Measurements from ENCODE around the gene CD300C. TPM values are rescaled to one million over a fixed set of nuclear protein-coding genes. Genes with fewer than 3 reads are reported as not detected.
"Not testable (repeated sequence)": the region's sequence is repeated elsewhere in the genome, so short reads cannot be mapped to it uniquely, and the experiment has no call there.

CD300C gene
- total RNA-seq, 1 experiment from 2014 or later: 0.90 TPM

DNA sequence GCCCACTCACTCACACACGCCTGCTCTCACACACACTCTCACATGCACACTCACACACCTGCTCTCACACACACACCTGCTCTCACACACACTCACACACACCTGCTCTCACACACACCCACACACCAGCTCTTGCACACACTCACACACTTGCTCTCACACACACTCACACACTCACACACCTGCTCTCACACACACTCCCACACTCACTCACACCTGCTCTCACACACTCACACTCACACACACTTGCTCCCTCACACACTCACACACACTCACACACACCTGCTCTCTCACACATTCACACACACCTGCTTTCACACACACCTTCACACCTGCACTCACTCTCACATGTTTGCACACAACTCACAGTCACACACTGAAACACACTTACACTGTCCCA is 17.4 kb upstream of the CD300C start:
- no peak for DNase-seq (ENCODE audit: low read depth)

GRCh38 chr17:74561586-74561985 is 15.7 kb upstream of the CD300C start:
- no peak for DNase-seq (ENCODE audit: low read depth)

DNA sequence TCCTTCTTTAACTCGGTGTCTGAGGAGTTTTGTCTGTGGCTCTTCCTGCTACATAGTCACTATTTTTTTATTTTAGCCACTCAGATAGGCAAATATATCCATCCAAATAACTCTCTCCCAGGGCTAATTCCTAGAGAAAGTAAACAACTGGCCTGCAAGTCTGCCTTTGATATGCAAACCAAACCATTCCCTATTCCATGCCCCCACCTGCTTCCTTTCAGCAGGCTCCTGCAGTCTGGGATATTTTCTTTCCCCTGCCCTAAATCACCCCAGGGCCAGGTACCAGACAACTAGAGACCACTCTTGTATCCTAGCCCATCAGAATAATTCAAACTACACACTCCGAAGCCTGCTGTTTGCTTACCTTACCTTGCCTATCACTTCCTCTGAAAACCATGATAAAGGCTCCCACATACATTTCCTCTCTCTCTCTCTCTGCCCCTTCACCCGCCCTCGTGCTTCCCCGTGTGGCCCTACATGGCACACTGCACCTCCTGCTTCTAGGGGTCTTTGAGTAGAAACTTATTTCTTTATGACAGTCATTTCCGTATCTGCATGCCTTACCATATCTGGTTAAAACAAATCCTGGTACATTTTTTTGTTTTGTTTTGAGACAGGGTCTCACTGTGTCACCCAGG is 13.1 kb upstream of the CD300C start:
- DNase-seq (ENCODE audit: low read depth): no peak

DNA sequence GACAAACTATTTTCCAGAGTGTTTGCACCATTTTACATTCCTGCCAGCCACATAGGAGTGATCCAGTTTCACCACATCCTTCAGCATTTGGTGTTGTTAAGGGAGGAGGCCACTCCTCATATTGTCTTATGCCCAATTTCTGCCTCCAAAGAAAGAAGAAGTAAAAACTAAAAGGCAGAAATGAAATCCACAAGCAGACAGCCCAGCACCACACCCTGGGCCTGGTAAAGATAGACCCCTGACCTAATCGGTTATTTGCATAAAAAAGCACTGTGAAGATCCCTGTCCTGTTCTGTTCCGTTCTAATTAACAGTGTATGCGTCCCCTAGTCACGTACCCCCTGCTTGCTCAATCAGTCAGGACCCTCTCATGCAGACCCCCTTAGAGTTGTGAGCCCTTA is 12.5 kb upstream of the CD300C start:
- not testable (repeated sequence) for DNase-seq (ENCODE audit: low read depth)

DNA sequence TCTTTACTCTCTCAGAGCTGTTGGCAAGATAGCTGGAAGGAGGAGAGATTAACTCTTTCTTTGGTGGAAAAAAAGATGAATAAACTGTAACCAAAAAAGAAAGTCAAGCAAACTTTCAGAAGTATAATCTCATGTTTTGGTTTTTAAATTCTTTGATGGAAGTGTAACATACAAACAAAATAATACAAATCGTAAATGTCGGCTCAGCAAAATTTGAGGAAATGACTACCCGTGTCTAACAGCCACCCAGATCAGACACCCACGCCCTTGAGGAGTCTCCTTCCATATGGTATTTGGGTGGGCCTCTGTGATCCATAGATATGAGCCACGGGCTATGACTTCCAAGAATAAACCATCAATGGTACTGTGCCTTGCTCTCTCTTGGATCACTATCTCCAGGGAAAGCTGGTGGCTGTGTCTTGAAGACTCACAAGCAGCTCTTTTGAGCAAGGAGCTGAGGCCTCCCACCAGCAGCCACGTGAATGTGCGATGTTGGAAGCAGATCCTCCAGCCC is 9.6 kb upstream of the CD300C start:
- no peak for DNase-seq (ENCODE audit: low read depth)

DNA sequence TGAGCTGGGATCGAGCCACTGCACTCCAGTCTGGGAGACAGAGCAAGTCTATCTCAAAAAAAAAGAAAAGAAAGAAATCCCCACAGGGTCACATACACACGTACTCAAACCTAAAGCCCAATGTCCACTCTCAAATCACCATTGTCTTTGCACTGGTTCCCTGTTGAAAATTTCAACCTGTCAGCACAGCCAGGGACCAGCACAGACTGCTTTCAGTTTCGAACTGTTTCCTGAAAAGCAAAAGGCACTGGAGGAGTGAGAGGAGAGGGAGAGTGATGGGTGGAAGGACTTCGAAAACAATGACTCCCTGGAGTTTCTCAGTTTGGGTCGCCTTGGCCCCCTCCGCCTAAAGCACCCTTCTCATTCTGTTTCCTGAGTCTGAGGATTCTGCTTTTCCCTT is 9.0 kb upstream of the CD300C start:
- no peak for DNase-seq (ENCODE audit: low read depth)

DNA sequence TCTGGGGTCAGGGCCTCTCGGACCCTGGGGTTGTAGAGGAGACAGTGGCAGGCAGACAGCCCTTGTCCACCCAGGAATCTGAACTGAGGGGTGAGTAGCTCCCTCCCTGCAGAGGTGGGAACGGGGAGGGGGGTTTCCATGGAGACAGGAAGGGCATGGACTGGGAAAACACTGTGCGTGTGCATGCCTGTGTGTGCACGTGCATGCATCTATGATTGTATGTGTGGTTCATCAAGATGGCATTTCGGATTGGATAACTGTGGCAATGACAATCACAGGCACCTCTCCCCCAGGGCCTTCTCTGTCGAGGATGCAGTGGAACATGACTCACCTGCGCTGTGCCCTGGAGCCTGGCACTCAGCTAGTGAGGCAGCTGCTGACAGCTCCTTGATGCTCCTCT is 6.1 kb upstream of the CD300C start:
- DNase-seq (ENCODE audit: low read depth): peak; percentile 51

DNA sequence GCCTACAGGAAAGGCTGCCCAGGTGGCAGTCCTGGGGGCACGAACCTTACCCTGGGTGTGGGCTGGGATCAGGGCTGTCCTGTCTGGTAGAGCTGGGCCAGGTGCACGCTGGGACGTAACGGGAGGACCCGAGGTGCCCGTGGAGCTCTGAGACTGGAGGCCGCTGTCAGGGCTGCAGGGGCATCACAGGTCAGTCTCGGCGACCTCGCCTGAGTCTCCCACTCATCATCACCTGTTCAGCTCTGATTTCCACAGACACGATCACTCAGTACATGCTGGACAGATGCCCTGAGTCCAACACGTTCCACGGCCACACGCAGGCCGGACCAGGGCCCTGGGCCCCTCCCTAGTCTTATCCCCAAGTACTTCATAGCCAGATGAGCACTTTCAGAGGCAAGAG is 4.7 kb upstream of the CD300C start:
- DNase-seq (ENCODE audit: low read depth): no peak

- no peak for DNase-seq (ENCODE audit: low read depth)
Measured at GRCh38 chr17:74549343-74549742, 3.4 kb upstream of the CD300C start.

DNA sequence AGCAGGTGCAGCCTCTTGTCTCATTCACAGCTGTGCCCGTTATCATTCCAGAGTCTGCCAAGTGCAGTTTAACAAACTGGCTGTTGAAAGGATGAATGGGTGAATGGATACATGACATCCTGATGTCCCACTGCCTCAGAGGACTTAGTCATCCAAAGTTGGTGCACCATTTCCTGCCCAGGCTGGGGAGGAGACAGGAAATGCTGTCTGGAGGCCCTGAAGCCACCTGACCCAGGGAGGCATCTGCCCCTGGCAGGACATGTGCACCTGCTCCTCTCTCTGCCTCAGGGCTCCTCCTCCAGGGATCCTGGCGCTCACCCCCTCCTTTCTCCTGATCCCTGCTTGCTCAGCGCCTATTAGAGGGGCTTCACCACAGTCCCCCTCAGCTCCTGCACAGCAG is 1.8 kb upstream of the CD300C start:
- DNase-seq (ENCODE audit: low read depth): peak; percentile 61

GRCh38 chr17:74547264-74547663 is 1.3 kb upstream of the CD300C start:
- no peak for DNase-seq (ENCODE audit: low read depth)

DNA sequence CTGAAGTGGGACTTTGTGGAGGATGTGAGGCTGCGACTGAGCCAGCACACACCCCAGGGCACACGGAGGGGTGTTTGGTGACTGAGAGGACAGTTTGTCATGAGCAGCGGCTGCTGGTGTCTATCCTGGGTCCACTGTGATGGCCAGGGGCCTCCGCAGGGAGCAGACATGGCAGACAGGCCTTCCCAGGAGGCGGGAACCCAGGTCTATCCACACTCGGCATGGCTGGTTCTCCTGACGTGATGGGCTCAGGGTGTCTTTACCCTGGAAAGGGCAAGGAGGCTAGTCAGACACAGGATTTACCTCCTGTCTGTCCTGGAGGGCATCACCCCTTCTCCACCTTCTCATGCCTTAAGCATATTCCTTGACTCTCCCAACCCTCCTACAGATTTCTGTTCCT is 671 bp upstream of the CD300C start:
- no peak for DNase-seq (ENCODE audit: low read depth)

DNA sequence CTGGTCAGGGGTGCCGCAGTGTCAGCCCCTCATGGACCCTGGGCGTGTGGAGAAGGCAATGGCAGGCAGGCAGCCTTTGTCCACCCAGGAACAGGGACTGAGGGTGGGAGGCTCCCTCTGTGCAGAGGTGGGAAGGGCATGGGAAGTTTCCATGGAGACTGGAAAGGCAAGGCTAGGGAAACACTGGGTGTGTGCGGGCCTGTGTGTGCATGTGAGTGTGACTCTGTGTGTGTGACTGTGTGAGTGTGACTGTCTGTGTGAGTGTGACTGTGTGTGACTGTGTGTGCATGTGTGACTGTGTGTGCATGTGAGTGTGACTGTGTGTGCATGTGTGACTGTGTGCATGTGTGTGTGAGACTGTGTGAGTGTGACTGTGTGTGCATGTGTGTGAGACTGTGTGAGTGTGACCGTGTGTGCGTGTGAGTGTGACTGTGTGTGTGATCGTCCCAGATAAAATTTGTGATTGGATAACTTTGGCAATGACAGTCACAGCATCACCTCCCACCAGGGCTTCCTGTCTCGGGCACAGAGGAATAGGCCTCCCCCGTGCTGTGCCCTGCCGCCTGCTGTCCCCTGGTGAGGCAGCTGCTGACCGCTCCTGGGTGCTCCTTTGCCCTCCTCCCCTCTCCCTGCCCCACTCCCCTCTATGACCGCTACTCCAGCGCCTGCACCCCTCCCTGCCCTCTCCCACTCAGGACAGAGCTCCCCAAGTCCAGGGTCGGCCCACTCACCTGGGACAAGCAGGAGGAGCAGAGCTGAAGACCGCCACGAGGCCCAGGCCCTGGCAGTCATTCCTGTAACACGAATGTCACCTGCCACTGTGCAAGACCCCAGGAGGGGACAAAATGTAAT is 698 bp downstream of the CD300C start:
- no peak for DNase-seq (ENCODE audit: low read depth)

GRCh38 chr17:74543891-74544760 is 1.8 kb downstream of the CD300C start:
- no peak for DNase-seq (ENCODE audit: low read depth)

DNA sequence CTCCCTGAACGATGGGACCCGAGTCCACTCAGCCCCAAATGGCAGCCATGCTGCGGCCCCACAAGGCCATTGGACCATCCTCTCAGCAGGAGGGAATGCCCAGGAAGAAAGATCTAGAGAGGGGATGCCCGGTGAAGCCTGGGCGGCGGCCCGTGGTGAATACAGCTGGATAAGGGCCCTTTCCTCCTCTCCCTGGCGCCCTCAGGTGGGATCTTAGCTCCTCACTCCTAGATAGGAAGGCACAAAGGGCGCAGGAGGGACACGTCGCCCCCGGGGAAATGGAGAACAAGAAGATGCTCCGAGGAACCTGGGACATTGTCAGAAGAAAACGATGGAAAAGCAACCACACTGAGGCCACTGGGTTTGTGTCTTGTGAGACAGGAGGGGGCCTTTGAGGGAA is 2.5 kb downstream of the CD300C start:
- no peak for DNase-seq (ENCODE audit: low read depth)

- DNase-seq (ENCODE audit: low read depth): no peak
Measured at GRCh38 chr17:74542727-74543383, 3.1 kb downstream of the CD300C start.

GRCh38 chr17:74542166-74542565 is 3.7 kb downstream of the CD300C start:
- no peak for DNase-seq (ENCODE audit: low read depth)

GRCh38 chr17:74541176-74542111 is 4.5 kb downstream of the CD300C start:
- no peak for DNase-seq (ENCODE audit: low read depth)

DNA sequence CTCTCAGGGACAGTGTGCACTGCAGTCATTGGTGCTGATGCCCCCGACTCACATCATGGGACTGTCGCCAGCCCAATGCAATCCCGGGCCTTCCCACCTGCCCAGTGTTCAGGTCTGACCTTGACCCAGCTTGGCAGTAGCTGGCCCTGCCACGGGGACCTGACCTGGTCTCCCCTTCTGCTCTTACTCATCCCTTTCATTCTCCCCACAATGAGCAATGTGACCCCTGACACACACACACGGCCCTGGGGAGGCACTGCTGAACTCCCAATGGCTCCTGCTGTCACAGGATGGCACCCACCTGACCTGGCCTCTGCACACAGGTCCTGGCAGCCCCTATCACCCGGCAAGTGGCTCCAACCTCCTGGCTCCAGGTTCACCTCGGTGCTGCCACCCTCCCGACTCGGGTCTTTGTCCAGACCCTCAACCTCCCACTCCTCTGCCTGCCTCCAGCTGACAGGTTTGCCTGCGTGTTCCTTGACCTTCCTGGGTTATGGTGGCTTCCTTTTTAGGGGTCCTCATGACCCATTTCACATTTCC is 6.6 kb downstream of the CD300C start:
- no peak for DNase-seq (ENCODE audit: low read depth)

DNA sequence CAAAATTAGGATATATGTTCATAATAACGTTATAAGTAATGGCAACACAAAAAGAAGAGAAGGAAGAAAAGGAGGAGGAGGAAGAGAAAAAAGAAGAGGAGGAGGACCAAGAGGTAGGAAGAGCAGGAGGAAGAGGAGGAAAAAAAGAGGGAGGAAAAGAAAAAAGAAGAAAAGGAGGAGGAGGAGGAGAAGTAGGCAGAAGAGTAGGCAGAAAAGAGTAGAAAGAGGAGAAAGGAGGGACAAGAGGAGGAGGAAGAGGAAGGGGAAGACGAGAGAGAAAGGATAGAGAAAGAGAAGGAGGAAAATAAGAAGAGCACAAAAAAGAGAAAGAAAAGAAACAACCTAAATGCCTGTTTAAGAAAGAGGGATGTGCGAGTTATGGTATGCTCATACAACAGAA is 9.0 kb downstream of the CD300C start:
- DNase-seq (ENCODE audit: low read depth): no peak

Measured in HT1080 (cell line).